SK-MEL-5 (cell line): Measurements from ENCODE around the gene TNNI2. TPM values are rescaled to one million over a fixed set of nuclear protein-coding genes. Genes with fewer than 3 reads are reported as not detected.
"Not testable (repeated sequence)": the region's sequence is repeated elsewhere in the genome, so short reads cannot be mapped to it uniquely, and the experiment has no call there.

ENCODE experiments used
- DNase-seq: peaks from one replicate; pipeline ENCODE4 v3.0.0-alpha.2; 2016; ENCODE audit warnings: low read depth, low spot score
- in situ Hi-C: cut with HindIII; loops from 2 replicates; pipeline ENCODE4 v1.10.0; 2016; ENCODE audit warnings: low sequenced_read_pairs, high pct_unique_total_duplicates, low pct_unique_long_range_greater_than_20kb
- total RNA-seq: library from RNA; depleted of rRNA; stranded (reverse); fragments of >200 nt; shearing (Covaris generic); gene quantifications from 2 replicates; pipeline ENCODE4 v1.2.3, GENCODE V29; 2014

Gene TNNI2
- total RNA-seq, 1 experiment from 2014 or later, result not detected

- DNase-seq, in situ Hi-C loops: not testable (repeated sequence)
These were observed 37.1 kb downstream of the TNNI2 start for GRCh38 chr11:1875851-1876301.

DNA sequence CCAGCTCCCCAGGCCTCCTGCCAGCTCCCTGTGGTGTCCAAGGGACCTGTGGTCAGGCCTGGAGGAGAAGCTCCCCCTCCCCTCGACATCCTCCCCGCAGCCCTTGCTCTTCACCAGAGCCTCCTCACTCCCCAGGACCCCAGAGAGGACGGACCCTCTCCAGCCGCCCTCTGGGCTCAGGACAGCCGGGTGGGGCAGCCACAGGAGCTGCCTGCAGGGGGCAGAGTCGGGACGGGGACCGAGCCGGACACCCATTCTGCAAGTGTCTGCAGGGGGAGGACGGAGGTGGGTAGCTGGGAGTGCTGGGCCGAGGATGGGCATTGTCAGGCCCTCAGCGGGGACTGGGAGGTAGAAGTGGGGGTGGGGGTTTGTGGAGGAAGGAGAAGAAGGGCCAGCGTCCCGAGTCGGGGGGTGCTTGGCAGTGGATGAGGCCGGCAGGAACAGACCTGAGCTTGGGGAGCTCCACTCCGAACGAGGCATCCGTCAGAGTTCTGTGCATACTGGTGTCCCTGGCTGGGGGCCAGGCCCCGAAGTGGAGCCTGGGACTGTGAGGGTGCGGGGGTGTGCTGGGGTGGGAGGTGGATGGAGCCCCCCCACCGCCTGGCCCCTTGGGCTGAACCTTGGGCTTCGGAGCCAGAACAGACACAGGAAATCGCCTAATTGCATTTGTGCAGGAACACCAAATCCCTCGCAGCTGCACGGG is 37.7 kb downstream of the TNNI2 start:
- DNase-seq, result peak; percentile 48
- in situ Hi-C loops, result no loop called here

GRCh38 chr11:1877211-1878136 is 38.7 kb downstream of the TNNI2 start:
- DNase-seq, result no peak
- in situ Hi-C loops, result no loop called here

- in situ Hi-C loops, result no loop called here
- DNase-seq, result no peak
These were observed 39.6 kb downstream of the TNNI2 start for GRCh38 chr11:1878137-1879031.

GRCh38 chr11:1879342-1879940 is 40.7 kb downstream of the TNNI2 start:
- DNase-seq, result no peak
- in situ Hi-C loops, result no loop called here

DNA sequence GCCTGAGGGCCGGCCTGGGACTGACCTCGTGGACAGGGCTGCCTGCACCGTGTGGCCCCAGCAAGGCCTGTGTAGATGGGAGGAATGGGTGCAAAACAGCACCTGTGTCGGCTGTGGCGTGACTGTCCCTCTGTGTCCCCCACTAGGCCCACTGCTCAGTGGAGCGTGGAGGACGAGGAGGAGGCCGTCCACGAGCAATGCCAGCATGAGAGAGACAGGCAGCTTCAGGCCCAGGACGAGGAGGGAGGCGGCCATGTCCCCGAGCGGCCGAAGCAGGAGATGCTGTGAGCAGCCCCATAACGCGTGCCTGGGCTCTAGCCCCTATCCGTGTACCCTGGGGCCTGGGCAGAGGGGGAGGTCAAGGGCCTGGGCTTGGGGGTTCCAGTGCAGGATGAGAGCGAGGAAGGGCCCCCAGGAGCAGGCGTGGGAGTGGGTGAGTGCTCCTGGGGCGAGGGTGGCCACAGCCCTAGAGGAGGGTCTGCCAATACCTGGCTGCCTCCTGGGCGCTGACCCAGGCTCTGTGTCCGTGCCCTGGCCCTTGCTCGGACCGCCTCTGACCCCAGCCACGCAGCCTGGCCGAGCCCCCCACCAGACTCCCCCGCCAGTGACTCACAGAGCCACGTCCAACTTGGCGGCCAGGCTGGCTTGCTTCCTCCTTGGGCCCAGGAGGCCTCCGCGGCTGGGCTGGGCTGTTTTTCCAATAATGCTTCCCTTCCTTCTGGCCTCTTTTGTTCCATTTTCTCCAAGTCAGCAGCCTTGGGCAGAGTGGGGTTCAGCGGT is 41.4 kb downstream of the TNNI2 start:
- in situ Hi-C loops, result no loop called here
- DNase-seq, result no peak

DNA sequence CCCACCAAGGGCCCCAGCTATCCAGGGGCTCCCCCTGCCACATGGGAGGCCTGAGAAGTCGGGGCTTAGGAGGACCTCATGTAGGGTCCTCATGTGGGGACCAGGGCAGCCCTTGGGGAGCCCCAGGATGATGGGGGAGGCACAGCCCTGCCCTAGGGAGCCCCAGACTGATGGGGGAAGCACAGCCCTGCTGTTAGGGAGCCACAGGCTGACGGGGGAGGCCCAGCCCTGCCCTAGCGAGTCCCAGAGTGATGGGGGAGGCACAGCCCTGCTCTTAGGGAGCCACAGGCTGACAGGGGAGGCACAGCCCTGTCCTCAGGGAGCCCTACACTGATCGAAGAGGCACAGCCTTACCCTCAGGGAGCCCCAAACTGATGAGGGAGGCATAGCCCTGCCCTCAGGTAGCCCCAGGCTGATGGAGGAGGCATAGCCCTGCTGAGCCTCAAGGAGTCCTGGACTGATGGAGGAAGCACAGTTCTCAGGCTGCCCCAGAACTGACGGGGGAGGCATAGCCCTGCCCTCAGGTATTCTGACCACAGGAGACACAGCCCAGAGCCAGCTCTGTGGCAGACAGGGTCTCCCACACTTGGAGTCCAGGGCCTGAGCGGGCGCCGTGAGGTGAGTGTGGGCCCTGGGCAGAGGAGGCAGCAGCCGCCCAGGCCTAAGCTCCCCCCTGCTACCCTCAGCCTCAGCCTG is 42.1 kb downstream of the TNNI2 start:
- in situ Hi-C loops, result no loop called here
- DNase-seq, result no peak

DNA sequence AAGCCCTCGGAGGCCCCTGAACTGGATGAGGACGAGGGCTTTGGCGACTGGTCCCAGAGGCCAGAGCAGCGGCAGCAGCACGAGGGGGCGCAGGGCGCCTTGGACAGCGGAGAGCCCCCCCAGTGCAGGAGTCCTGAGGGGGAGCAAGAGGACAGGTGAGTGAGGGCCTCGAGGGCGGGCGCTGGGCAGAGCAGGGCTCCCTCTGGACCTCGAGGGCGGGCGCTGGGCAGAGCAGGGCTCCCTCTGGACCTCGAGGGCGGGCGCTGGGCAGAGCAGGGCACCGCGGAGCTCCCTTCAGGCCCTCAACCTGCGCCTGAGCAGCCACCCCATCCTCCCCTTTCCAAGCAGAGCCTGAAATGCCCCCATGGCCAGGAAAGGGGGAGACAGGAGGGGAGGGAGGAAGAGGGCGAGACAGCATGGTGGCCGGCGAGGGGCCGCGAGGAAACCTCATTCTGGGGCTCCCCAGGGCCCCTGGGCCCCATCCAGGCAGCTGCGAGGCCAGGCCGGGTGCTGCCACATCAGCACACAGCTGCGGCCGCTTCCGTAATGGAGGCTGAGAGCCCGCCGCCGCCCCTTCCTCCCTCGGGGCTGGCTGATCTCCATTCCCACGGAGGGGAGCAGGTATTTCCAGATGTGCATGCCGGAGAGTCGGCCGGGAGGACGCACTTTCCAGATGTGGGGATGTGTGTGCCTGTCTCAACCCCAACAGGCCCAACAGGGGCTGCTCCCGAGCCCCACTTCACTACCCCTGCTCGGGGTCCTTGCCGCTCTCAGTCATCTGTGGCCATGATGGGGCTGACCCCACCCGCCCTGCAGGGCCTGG is 42.9 kb downstream of the TNNI2 start:
- in situ Hi-C loops, result no loop called here
- no peak for DNase-seq

- DNase-seq, result peak; percentile 75
- in situ Hi-C loops, result no loop called here
These were observed 43.8 kb downstream of the TNNI2 start for GRCh38 chr11:1882265-1883238.

- no peak for DNase-seq
- in situ Hi-C loops, result no loop called here
These were observed 44.8 kb downstream of the TNNI2 start for GRCh38 chr11:1883346-1884302.

- in situ Hi-C loops, result no loop called here
- DNase-seq, result no peak
These were observed 45.5 kb downstream of the TNNI2 start for GRCh38 chr11:1884303-1884700.

DNA sequence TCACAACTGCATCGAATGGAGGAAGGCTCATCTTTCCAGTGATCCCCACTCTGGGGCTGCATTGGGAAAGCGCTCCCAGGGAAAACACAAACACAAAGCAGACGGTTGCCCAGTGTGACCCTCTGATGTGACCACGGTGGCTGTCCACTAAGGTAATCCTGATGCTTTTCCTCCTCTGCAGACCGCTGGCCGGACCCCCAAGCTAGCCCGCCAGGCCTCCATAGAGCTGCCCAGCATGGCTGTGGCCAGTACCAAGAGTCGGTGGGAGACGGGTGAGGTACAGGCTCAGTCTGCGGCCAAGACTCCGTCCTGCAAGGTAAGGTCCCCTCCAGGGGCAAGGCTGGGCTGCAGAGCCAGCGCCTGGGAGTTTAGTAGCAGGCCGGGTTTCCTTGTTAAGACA is 47.8 kb downstream of the TNNI2 start:
- in situ Hi-C loops, DNase-seq: not testable (repeated sequence)
